ENCODE data around the gene CAMTA1.
"Not testable (repeated sequence)": the region's sequence is repeated elsewhere in the genome, so short reads cannot be mapped to it uniquely, and the experiment has no call there.

CAMTA1 gene

GRCh38 chr1:7707527-7707926, 922.3 kb downstream of the CAMTA1 start:
- no peak for DNase-seq (ENCODE audit: low read depth)
- no peak for TF ChIP-seq CTCF (IDR thresholded peaks at IDR 0.05; ENCODE audit: low read depth, low read length, missing control alignments)
- H3K4me3 ChIP-seq (ENCODE audit: low read depth, low read length), result no peak overlapping the region

GRCh38 chr1:7708065-7708464, 922.8 kb downstream of the CAMTA1 start:
- not testable (repeated sequence) for DNase-seq (ENCODE audit: low read depth); H3K4me3 ChIP-seq (ENCODE audit: low read depth, low read length)

GRCh38 chr1:7710859-7711258, 925.6 kb downstream of the CAMTA1 start:
- no peak overlapping the region for H3K4me3 ChIP-seq (ENCODE audit: low read depth, low read length)
- no peak for DNase-seq (ENCODE audit: low read depth)
- TF ChIP-seq CTCF (IDR thresholded peaks at IDR 0.05; ENCODE audit: low read depth, low read length, missing control alignments), result no peak

- H3K4me3 ChIP-seq (ENCODE audit: low read depth, low read length), result no peak overlapping the region
- TF ChIP-seq CTCF (IDR thresholded peaks at IDR 0.05; ENCODE audit: low read depth, low read length, missing control alignments), result no peak
- DNase-seq (ENCODE audit: low read depth), result no peak
Measured at GRCh38 chr1:7712731-7713323, 927.6 kb downstream of the CAMTA1 start.

- no peak overlapping the region for H3K4me3 ChIP-seq (ENCODE audit: low read depth, low read length)
- no peak for DNase-seq (ENCODE audit: low read depth)
- no peak for TF ChIP-seq CTCF (IDR thresholded peaks at IDR 0.05; ENCODE audit: low read depth, low read length, missing control alignments)
Measured at GRCh38 chr1:7716506-7716905, 931.3 kb downstream of the CAMTA1 start.

GRCh38 chr1:7717748-7718368, 932.6 kb downstream of the CAMTA1 start:
- H3K4me3 ChIP-seq (ENCODE audit: low read depth, low read length), result no peak overlapping the region
- DNase-seq (ENCODE audit: low read depth), result no peak
- TF ChIP-seq CTCF (IDR thresholded peaks at IDR 0.05; ENCODE audit: low read depth, low read length, missing control alignments), result no peak

GRCh38 chr1:7719468-7720094, 934.3 kb downstream of the CAMTA1 start:
- no peak for TF ChIP-seq CTCF (IDR thresholded peaks at IDR 0.05; ENCODE audit: low read depth, low read length, missing control alignments)
- H3K4me3 ChIP-seq (ENCODE audit: low read depth, low read length), result no peak overlapping the region

More at GRCh38 chr1:7719468-7720094, 934.3 kb downstream of the CAMTA1 start:
- DNase-seq (ENCODE audit: low read depth), result no peak

All from GM12864 (cell line).